Right hindlimb (tissue), 1 donor: ENCODE results near the gene ZBTB9.
"Not testable (repeated sequence)": the region's sequence is repeated elsewhere in the genome, so short reads cannot be mapped to it uniquely, and the experiment has no call there.

Experiments used
- DNase-seq: peaks from one replicate; pipeline ENCODE4 v3.0.0-alpha.2; 2018

Gene ZBTB9

GRCh38 chr6:33469661-33470060 lies 15.3 kb downstream of the ZBTB9 start:
- DNase-seq = no peak

- DNase-seq = no peak
Observed at GRCh38 chr6:33477864-33478263, 23.5 kb downstream of the ZBTB9 start.

DNA sequence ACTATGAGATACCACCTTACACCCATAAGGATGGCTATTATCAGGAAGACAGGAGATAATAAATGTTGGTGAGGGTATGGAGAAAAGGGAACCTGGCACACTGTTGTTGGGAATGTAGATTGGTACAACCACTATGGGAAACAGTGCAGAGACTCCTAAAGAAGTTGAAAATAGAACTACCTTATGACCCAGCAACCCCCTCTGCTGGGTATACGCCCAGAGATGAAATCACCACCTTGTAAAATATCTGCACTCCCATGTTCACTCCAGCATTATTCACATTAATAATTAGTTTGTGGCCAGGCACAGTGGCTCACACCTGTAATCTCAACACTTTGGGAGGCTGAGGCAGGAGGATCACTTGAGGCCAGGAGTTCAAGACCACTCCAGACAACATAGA lies 26.8 kb downstream of the ZBTB9 start:
- no peak for DNase-seq

- not testable (repeated sequence) for DNase-seq
Observed at GRCh38 chr6:33482620-33483019, 28.2 kb downstream of the ZBTB9 start.

- DNase-seq = no peak
Observed at GRCh38 chr6:33483678-33484077, 29.3 kb downstream of the ZBTB9 start.

GRCh38 chr6:33484673-33485262 lies 30.4 kb downstream of the ZBTB9 start:
- DNase-seq = not testable (repeated sequence)

GRCh38 chr6:33485680-33486079 lies 31.3 kb downstream of the ZBTB9 start:
- not testable (repeated sequence) for DNase-seq

GRCh38 chr6:33488339-33488738 lies 34.0 kb downstream of the ZBTB9 start:
- DNase-seq = no peak

DNA sequence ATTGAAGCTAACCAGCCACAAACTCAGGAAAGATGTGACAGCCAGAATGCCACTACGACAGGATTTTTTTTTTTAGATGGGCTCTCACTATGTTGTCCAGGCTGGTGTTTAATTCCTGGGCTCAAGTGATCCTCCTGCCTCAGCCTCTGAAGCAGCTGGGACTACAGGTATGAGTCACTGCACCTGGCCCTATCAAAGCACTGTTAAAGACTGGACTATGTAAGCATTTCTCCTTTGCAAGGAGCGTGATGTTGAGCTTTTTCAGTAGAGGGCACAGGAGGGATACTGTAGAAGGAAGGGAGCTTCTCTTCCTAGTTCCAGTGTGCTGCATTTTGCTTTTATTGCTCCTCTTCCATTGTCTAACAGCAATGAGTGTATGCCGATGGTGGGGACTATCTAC lies 35.8 kb downstream of the ZBTB9 start:
- no peak for DNase-seq

GRCh38 chr6:33490621-33491020 lies 36.2 kb downstream of the ZBTB9 start:
- DNase-seq = no peak

DNA sequence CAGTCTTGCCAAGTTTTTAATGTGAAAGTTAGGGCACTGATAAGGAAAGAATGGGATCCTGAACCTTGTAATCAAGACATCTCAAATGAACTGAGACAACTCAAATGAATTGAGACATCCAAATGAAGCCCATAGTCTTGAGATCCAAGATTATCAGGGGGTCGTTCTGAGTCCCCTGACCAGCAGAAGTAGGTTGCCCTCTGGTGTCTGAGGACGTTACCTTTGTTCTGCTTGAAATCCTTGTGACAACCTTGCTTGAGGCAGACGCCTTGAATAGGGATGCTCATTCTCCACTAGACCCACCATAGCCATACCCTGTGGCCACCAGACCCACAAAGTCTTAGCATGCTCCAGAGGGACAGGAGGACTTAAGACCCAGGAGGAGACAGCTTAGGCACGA lies 37.7 kb downstream of the ZBTB9 start:
- no peak for DNase-seq

DNA sequence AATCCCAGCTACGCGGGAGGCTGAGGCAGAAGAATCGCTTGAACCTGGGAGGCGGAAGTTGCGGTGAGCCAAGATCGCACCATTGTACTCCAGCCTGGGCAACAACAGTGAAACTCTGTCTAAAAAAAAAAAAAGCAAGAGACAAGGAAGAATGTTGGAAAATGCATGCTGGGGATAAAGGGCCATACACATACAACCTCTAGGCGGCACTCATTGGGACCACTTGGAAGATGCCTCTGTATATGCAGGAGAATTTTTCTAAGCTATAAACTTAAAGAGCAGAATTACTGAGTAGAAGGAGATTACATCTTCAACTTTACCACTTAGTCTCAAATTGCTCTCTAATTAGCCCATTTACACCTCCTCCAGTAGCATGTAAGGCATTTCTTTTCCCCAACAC lies 42.8 kb downstream of the ZBTB9 start:
- DNase-seq = no peak

DNA sequence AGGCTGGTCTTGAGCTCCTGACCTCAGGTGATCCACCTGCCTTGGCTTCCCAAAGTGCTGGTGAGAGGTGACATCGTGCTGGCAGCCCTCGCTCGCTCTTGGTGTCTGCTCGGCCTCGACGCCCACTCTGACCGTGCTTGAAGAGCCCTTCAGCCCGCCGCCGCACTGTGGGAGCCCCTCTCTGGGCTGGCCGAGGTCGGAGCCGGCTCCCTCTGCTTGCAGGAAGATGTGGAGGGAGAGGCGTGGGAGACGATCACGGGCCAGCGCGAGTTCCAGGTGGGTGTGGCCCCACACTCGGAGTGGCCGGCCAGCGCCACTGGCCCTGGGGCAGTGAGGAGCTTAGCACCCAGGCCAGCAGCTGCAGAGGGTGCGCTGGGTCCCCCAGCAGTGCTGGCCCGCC lies 48.1 kb downstream of the ZBTB9 start:
- no peak for DNase-seq

DNA sequence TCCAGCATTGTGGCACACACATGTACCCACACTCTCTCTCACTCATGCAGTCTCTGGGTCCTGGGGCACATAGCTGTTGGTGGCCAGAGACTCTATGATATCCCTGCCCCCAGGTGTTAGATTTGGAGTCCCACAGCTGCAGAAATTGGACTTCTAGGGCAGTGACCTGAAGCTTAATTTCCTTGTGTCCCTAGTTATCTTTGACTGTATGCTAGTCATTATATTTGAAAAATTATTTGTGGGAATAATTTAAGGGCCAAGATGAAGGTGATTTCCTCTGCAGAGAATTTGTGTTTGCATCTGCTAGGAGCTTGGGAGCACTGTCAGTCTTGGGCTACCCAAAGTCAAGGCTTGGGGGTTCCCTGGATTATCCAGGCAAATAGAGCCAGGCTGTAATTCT lies 50.1 kb downstream of the ZBTB9 start:
- no peak for DNase-seq

DNA sequence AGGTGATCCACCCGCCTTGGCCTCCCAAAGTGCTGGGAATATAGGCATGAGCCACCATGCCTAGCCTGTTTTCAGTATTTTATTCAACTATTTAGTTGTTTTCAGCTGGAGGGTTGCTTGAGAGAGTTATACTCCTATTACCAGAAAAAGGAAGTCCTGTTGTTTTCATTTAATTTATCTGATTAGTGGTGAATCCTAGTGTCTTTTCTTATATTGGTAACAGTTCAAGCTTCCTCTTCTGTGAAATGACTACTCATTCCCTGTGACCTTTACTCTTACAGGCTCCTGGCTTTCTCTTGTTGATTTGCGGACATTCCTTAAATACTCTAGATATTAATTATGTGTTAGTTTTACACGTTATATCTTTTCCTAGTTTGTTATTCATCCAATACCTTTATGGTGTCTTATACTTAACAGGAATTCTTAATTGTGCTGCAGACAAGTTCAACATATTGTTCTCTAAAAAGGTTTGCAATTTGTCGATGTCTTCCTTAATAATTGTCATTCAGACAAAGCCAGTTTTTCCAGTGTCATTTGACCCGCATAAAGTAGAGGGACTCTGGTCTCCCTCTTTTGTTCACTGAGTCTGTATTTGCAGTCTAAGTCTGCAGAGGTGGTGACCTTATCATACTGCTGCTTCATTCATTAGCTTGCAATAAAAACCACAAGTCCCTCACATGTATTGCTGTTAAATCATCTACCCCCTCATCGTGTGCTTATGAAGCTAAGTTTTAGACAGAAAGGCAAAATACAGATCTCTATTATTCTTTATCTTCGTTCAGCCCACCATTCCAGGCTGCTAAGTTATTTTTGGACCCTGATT lies 51.4 kb downstream of the ZBTB9 start:
- DNase-seq = no peak
